Lung (tissue), 12 donors: ENCODE measurements around the gene HDAC10. TPM values are rescaled to one million over a fixed set of nuclear protein-coding genes. Genes with fewer than 3 reads are reported as not detected.

ENCODE experiments used
- ATAC-seq: fragments of 200-7000 bp; cut with Tn5 transposase; one replicate; pipeline ENCODE4 v1.9.1; 2020; ENCODE audit warnings: moderate number of reproducible peaks; ENCODE audit not compliant: insufficient read depth, low FRiP score
- DNase-seq, 3 donors: peaks; one replicate each; pipeline ENCODE4 v3.0.0-alpha.2; 2013 to 2017
- H3K27ac ChIP-seq, 2 donors: one replicate each; pipeline ENCODE4 v1.5.1; 2013; ENCODE audit warnings: mild to moderate bottlenecking in 2 of 2, moderate library complexity in 2 of 2, control low read depth in 1 of 2, inconsistent platforms in 1 of 2, low read depth in 1 of 2, low read length in 1 of 2
- H3K27me3 ChIP-seq, 3 donors: one replicate each; pipeline ENCODE4 v1.5.1; 2013; ENCODE audit warnings: low read length in 2 of 3; ENCODE audit not compliant: control insufficient read depth in 3 of 3, insufficient read depth in 3 of 3
- H3K36me3 ChIP-seq, 4 donors: one replicate each; pipeline ENCODE4 v1.5.1; 2013; ENCODE audit warnings: low read length in 4 of 4, mild to moderate bottlenecking in 1 of 4, moderate library complexity in 1 of 4; ENCODE audit not compliant: control insufficient read depth in 4 of 4, insufficient read depth in 4 of 4
- H3K4me1 ChIP-seq, 5 donors: one replicate each; pipeline ENCODE4 v1.5.1; 2013; ENCODE audit warnings: low read length in 5 of 5, mild to moderate bottlenecking in 2 of 5, moderate library complexity in 1 of 5; ENCODE audit not compliant: control insufficient read depth in 5 of 5, insufficient read depth in 5 of 5
- H3K4me3 ChIP-seq: one replicate; pipeline ENCODE4 v1.5.1; 2013; ENCODE audit warnings: mild to moderate bottlenecking, control low read depth, moderate library complexity
- H3K9ac ChIP-seq, 2 donors: one replicate each; pipeline ENCODE4 v1.5.1; 2013; ENCODE audit warnings: low read length in 2 of 2, control low read depth in 1 of 2; ENCODE audit not compliant: insufficient read depth in 1 of 2
- H3K9me3 ChIP-seq, 4 donors: one replicate each; pipeline ENCODE4 v1.5.1; 2013; ENCODE audit warnings: low read length in 3 of 4, mild to moderate bottlenecking in 1 of 4, moderate library complexity in 1 of 4; ENCODE audit not compliant: control insufficient read depth in 4 of 4, insufficient read depth in 3 of 4
- WGBS, 2 donors: extraction: QIAGEN DNeasy Blood & Tissue Kit; methylation state at CpG; one replicate each; pipeline ENCODE4 v1.1.7; 2013; 5-methylcytosine and 5-hydroxymethylcytosine counted together
- polyA plus RNA-seq, 2 donors: library from polyadenylated mRNA; stranded (reverse); fragments of 200-250 nt; gene quantifications; one replicate each; pipeline ENCODE4 v1.2.1, GENCODE V29; 2013
- total RNA-seq, 2 donors: library from RNA; depleted of rRNA in 1 of 2; stranded (reverse); fragments of >200 nt in 1 of 2; gene quantifications; one replicate each; pipeline ENCODE4 v1.2.1, GENCODE V29; 2014 to 2021
- TF ChIP-seq, protein P1 (sequence below): IDR thresholded peaks from 2 replicates; pipeline ENCODE4 v1.5.1; 2012; ENCODE audit warnings: mild to moderate bottlenecking; ENCODE audit errors: control extremely low read depth, extremely low read depth
- donor health status: control.
- donor health status: control.
- donor health status: Bipolar disorder and iron deficiency.
- donor health status: healthy.
- donor health status: DM: yes; HTN: yes; CAD: no.

Gene HDAC10
- total and polyA plus RNA-seq, 4 donors, result 32.2 to 53.7 (median 36.3) TPM

DNA sequence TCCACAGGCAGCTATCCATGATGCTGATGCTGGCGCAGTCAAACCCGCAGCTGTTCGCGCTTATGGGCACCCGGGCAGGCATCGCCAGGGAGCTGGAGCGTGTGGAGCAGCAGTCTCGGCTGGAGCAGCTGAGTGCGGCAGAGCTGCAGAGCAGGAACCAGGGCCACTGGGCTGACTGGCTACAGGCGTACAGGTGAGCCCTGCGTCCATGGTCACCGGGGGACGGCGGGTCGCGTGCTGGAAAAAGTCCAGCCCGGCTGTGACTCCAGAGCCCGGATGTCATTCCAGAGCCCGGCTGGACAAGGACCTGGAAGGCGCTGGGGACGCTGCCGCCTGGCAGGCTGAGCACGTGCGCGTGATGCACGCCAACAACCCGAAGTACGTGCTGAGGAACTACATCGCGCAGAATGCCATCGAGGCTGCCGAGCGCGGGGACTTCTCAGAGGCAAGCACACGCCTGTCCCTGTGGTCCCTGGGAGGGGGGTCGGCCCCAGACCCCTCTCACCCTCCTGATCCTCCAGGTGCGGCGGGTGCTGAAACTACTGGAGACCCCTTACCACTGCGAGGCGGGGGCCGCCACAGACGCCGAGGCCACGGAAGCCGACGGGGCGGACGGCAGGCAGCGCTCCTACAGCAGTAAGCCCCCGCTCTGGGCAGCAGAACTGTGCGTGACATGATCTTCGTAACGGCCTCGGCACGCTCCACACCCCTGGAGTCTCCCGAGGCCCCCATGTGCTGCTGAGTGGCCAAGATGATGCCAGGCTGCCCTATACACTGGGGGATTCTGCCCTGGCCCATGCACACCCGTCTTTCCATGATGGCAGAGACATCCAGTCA lies 34.2 kb downstream of the HDAC10 start:
- H3K27ac ChIP-seq, result no peak overlapping the region
- H3K4me3 ChIP-seq, result no peak overlapping the region
- 94 to 96% methylated on average over 56 to 57 of the region's 57 CpGs for WGBS, 2 donors
- H3K9me3 ChIP-seq, result no peaks in the 10 kb centered on the region
- ATAC-seq, result no peak
- TF ChIP-seq, protein P1, sequence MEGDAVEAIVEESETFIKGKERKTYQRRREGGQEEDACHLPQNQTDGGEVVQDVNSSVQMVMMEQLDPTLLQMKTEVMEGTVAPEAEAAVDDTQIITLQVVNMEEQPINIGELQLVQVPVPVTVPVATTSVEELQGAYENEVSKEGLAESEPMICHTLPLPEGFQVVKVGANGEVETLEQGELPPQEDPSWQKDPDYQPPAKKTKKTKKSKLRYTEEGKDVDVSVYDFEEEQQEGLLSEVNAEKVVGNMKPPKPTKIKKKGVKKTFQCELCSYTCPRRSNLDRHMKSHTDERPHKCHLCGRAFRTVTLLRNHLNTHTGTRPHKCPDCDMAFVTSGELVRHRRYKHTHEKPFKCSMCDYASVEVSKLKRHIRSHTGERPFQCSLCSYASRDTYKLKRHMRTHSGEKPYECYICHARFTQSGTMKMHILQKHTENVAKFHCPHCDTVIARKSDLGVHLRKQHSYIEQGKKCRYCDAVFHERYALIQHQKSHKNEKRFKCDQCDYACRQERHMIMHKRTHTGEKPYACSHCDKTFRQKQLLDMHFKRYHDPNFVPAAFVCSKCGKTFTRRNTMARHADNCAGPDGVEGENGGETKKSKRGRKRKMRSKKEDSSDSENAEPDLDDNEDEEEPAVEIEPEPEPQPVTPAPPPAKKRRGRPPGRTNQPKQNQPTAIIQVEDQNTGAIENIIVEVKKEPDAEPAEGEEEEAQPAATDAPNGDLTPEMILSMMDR, result no peak
- no peak overlapping the region for H3K9ac ChIP-seq
- H3K4me1 ChIP-seq, result peaks cover 0 to 3% (median 0%) of the 10 kb centered on the region in 5 donors
- H3K27me3 ChIP-seq, result no peaks in the 10 kb centered on the region
- peaks cover 14 to 72% (median 47%) of the 10 kb centered on the region in 4 donors for H3K36me3 ChIP-seq
- DNase-seq, result no peak

- Histone ChIP-seq H3K4me1 (peaks cover 0 to 3% (median 0%) of the 10 kb centered on the region in 5 donors), H3K4me3 (no peak overlapping the region), H3K36me3 (peaks cover 15 to 65% (median 50%) of the 10 kb centered on the region in 4 donors), H3K9ac (no peak overlapping the region), H3K27me3 (no peaks in the 10 kb centered on the region), H3K27ac (no peak overlapping the region), H3K9me3 (no peaks in the 10 kb centered on the region)
- no peak for DNase-seq
- 93 to 94% methylated on average over 15 of the region's 15 CpGs for WGBS, 2 donors
- ATAC-seq, result no peak
- TF ChIP-seq, protein P1, result no peak
These were observed 34.9 kb downstream of the HDAC10 start for GRCh38 chr22:50216055-50216683.

- ATAC-seq (no peak), DNase-seq (no peak)
- no peak overlapping the region for H3K4me3 ChIP-seq
- H3K9me3 ChIP-seq, result no peaks in the 10 kb centered on the region
- H3K4me1 ChIP-seq, result peaks cover 0 to 3% (median 0%) of the 10 kb centered on the region in 5 donors
- H3K9ac ChIP-seq, result no peak overlapping the region
- TF ChIP-seq, protein P1, result no peak
- no peak overlapping the region for H3K27ac ChIP-seq
- H3K36me3 ChIP-seq, result peaks cover 18 to 66% (median 52%) of the 10 kb centered on the region in 4 donors
- 80 to 84% methylated on average over 17 of the region's 17 CpGs for WGBS, 2 donors
- H3K27me3 ChIP-seq, result no peaks in the 10 kb centered on the region
These were observed 35.6 kb downstream of the HDAC10 start for GRCh38 chr22:50215297-50216054.
